ENCODE data around the gene PIP4P1.

- TF ChIP-seq CTCF (IDR thresholded peaks at IDR 0.05; ENCODE audit: low read depth, low read length, poor library complexity, severe bottlenecking), result no peak
- no peak for TF ChIP-seq EZH2phosphoT487 (IDR thresholded peaks at IDR 0.05; ENCODE audit: borderline replicate concordance, low read length)
Measured at GRCh38 chr14:20413744-20414082, 47.5 kb downstream of the PIP4P1 start.
